MCF 10A (cell line): Measurements from ENCODE around the gene VCX2. TPM values are rescaled to one million over a fixed set of nuclear protein-coding genes. Genes with fewer than 3 reads are reported as not detected.

Experiments
- BruUV-seq: library from RNA; stranded (reverse); fragments of 400-500 nt; replicated peaks from 2 replicates; lab custom pipeline; 2021; lab: Mats Ljungman, UMichigan
- CTCF ChIA-PET: fragments of 300-600 bp; sonication (Branson Sonifier 250); formaldehyde crosslinking; extraction: SDS; loops from one replicate; lab custom pipeline; 2021; ENCODE audit warnings: antibody characterized with exemption, inconsistent platforms; lab: Yijun Ruan, JAX
- POLR2A ChIA-PET: fragments of 300-600, 350-650 bp; sonication (Branson Sonifier 250); formaldehyde crosslinking; extraction: SDS; loops from one replicate; lab custom pipeline; 2020; ENCODE audit warnings: antibody characterized with exemption, inconsistent platforms; lab: Yijun Ruan, JAX
- DNase-seq: peaks from one replicate; pipeline ENCODE4 v3.0.0-alpha.2; 2018; ENCODE audit not compliant: unreplicated experiment
- H3K27ac Mint-ChIP-seq: one replicate; pipeline ENCODE4 v1.8.0; 2022; ENCODE audit warnings: mild to moderate bottlenecking, low read depth, mixed read lengths; ENCODE audit not compliant: unreplicated experiment
- H3K27me3 Mint-ChIP-seq: one replicate; pipeline ENCODE4 v1.8.0; 2022; ENCODE audit warnings: mixed read lengths; ENCODE audit not compliant: insufficient read depth, unreplicated experiment
- H3K36me3 Mint-ChIP-seq: one replicate; pipeline ENCODE4 v1.8.0; 2022; ENCODE audit warnings: mild to moderate bottlenecking, moderate library complexity, mixed read lengths; ENCODE audit not compliant: insufficient read depth, unreplicated experiment
- H3K4me1 Mint-ChIP-seq: one replicate; pipeline ENCODE4 v1.8.0; 2022; ENCODE audit warnings: mixed read lengths; ENCODE audit not compliant: insufficient read depth, unreplicated experiment
- H3K4me3 Mint-ChIP-seq: one replicate; pipeline ENCODE4 v1.8.0; 2022; ENCODE audit warnings: mild to moderate bottlenecking, moderate library complexity, mixed read lengths; ENCODE audit not compliant: unreplicated experiment
- H3K9me3 Mint-ChIP-seq: one replicate; pipeline ENCODE4 v1.8.0; 2022; ENCODE audit warnings: mixed read lengths; ENCODE audit not compliant: unreplicated experiment
- CTCF ChIP-seq: fragments of 200-600 bp; IDR thresholded peaks from one replicate; pipeline ENCODE4 v1.8.0; 2022; ENCODE audit warnings: antibody characterized with exemption, mild to moderate bottlenecking; ENCODE audit not compliant: unreplicated experiment
- intact Hi-C: fragments of 100-400 bp; cut with micrococcal nuclease; formaldehyde crosslinking; loops from 2 replicates; pipeline ENCODE4 v1.14.1; 2022
- total RNA-seq: library from RNA; stranded (reverse); gene quantifications from 2 replicates; pipeline ENCODE4 v1.2.3, GENCODE V29; 2022

VCX2 gene
- total RNA-seq, 1 experiment from 2014 or later = not detected

GRCh38 chrX:8196776-8197175 is 25.7 kb upstream of the VCX2 start:
- H3K36me3 Mint-ChIP-seq = no peaks in the 10 kb centered on the region
- POLR2A ChIA-PET = no interaction called here
- TF ChIP-seq CTCF = no peak
- no peak for DNase-seq
- no peaks in the 10 kb centered on the region for H3K4me1 Mint-ChIP-seq
- H3K9me3 Mint-ChIP-seq = no peaks in the 10 kb centered on the region
- H3K27ac Mint-ChIP-seq = no peak overlapping the region
- no peaks in the 10 kb centered on the region for H3K27me3 Mint-ChIP-seq
- intact Hi-C loops = no loop called here
- no peak overlapping the region for H3K4me3 Mint-ChIP-seq
- CTCF ChIA-PET = no interaction called here
- BruUV-seq = no TSS peak

GRCh38 chrX:8194216-8194615 is 23.1 kb upstream of the VCX2 start:
- Mint-ChIP-seq H3K4me1 (no peaks in the 10 kb centered on the region), H3K4me3 (no peak overlapping the region), H3K27me3 (no peaks in the 10 kb centered on the region), H3K36me3 (no peaks in the 10 kb centered on the region), H3K27ac (no peak overlapping the region), H3K9me3 (no peaks in the 10 kb centered on the region)
- intact Hi-C loops = no loop called here
- ChIA-PET CTCF (no interaction called here), POLR2A (no interaction called here)
- TF ChIP-seq CTCF = no peak
- BruUV-seq = no TSS peak
- peak; percentile 12 for DNase-seq

DNA sequence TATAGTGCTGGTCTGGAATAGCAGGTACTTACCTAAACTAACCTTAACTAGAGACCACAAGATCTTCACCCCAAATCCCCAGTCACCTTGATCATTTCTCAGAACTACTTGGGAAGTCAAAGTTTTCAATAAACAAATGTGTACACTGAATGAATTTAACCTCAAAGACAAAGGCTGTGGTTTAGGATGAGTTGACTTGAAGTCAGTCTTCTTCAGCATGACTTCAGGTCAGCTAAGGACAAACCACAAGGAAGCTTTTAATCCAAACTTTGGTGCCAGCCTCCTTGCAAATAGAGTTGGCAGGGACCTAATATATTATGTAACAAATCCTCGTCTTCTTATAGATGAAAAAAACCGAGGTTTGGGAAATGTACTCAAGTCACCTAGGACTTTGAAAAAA is 21.2 kb upstream of the VCX2 start:
- Mint-ChIP-seq H3K27ac (no peak overlapping the region), H3K27me3 (no peaks in the 10 kb centered on the region), H3K4me1 (no peaks in the 10 kb centered on the region), H3K9me3 (no peaks in the 10 kb centered on the region), H3K36me3 (no peaks in the 10 kb centered on the region), H3K4me3 (no peak overlapping the region)
- BruUV-seq = no TSS peak
- no peak for DNase-seq
- ChIA-PET CTCF (no interaction called here), POLR2A (no interaction called here)
- no peak for TF ChIP-seq CTCF
- intact Hi-C loops = no loop called here

GRCh38 chrX:8191022-8191421 is 20.0 kb upstream of the VCX2 start:
- Mint-ChIP-seq H3K27me3 (no peaks in the 10 kb centered on the region), H3K9me3 (no peaks in the 10 kb centered on the region), H3K36me3 (no peaks in the 10 kb centered on the region), H3K4me3 (no peak overlapping the region), H3K27ac (no peak overlapping the region), H3K4me1 (no peaks in the 10 kb centered on the region)
- CTCF ChIA-PET = interaction anchor here (0.6 to 0.7 kb wide), 2 partner anchors 1067 to 1673 kb away, joined by 3 to 7 read pairs; no protein-coding TSS in a partner anchor
- intact Hi-C loops = no loop called here
- BruUV-seq = no TSS peak
- POLR2A ChIA-PET = no interaction called here
- DNase-seq = peak; percentile 46
- TF ChIP-seq CTCF = no peak
